GM23338 (cell line): ENCODE results near the gene SLC16A6. TPM values are rescaled to one million over a fixed set of nuclear protein-coding genes. Genes with fewer than 3 reads are reported as not detected.
"Not testable (repeated sequence)": the region's sequence is repeated elsewhere in the genome, so short reads cannot be mapped to it uniquely, and the experiment has no call there.

Experiments
- ATAC-seq: fragments of 200-7000 bp; cut with Tn5 transposase; 3 replicates; pipeline ENCODE4 v1.9.1; 2020
- DNase-seq: peaks from one replicate; pipeline ENCODE4 v3.0.0-alpha.2; 2015; ENCODE audit warnings: low spot score
- H2AFZ ChIP-seq: fragments of 200-600 bp; sonication (generic); 2 replicates; pipeline ENCODE4 v1.8.0; 2016; ENCODE audit warnings: antibody characterized with exemption, mild to moderate bottlenecking, moderate library complexity
- H3F3A ChIP-seq: fragments of 200-600 bp; sonication (generic); replicated peaks from 2 replicates; pipeline ENCODE4 v1.8.0; 2017; ENCODE audit warnings: antibody characterized with exemption, mixed run types, low read depth
- H3K27ac ChIP-seq: fragments of 200-600 bp; sonication (generic); 2 replicates; pipeline ENCODE4 v1.6.1; 2016; ENCODE audit warnings: low read depth
- H3K27me3 ChIP-seq: fragments of 200-600 bp; sonication (generic); 2 replicates; pipeline ENCODE4 v1.8.0; 2016; ENCODE audit warnings: mild to moderate bottlenecking, mixed run types, moderate library complexity; ENCODE audit not compliant: insufficient read depth
- H3K36me3 ChIP-seq: fragments of 200-600 bp; sonication (generic); 2 replicates; pipeline ENCODE4 v1.8.0; 2016; ENCODE audit warnings: mild to moderate bottlenecking; ENCODE audit not compliant: insufficient read depth
- H3K4me1 ChIP-seq: fragments of 200-600 bp; sonication (generic); 2 replicates; pipeline ENCODE4 v1.8.0; 2016; ENCODE audit warnings: mild to moderate bottlenecking, moderate library complexity; ENCODE audit not compliant: insufficient read depth
- H3K4me2 ChIP-seq: fragments of 200-600 bp; sonication (generic); 2 replicates; pipeline ENCODE4 v1.7.1; 2017; ENCODE audit warnings: mixed run types
- H3K4me3 ChIP-seq: fragments of 200-600 bp; sonication (generic); 2 replicates; pipeline ENCODE4 v1.6.1; 2016; ENCODE audit warnings: mixed run types
- H3K79me2 ChIP-seq: fragments of 200-600 bp; sonication (generic); replicated peaks from 2 replicates; pipeline ENCODE4 v1.8.0; 2017; ENCODE audit warnings: mild to moderate bottlenecking; ENCODE audit not compliant: insufficient read depth
- H3K9me2 ChIP-seq: fragments of 200-600 bp; sonication (generic); 2 replicates; pipeline ENCODE4 v1.8.0; 2017; ENCODE audit not compliant: insufficient read depth
- H4K20me1 ChIP-seq: fragments of 200-600 bp; sonication (generic); replicated peaks from 2 replicates; pipeline ENCODE4 v1.8.0; 2017; ENCODE audit warnings: mild to moderate bottlenecking; ENCODE audit not compliant: insufficient read depth
- H3K27ac Mint-ChIP-seq: 2 replicates; pipeline ENCODE4 v1.8.0; 2020; ENCODE audit warnings: inconsistent platforms, mild to moderate bottlenecking, moderate library complexity, mixed read lengths
- H3K27me3 Mint-ChIP-seq: 3 replicates; pipeline ENCODE4 v1.8.0; 2022; ENCODE audit warnings: low read depth, mild to moderate bottlenecking, moderate library complexity, mixed read lengths, inconsistent platforms; ENCODE audit not compliant: insufficient read depth, poor library complexity
- H3K36me3 Mint-ChIP-seq: 3 replicates; pipeline ENCODE4 v1.8.0; 2021; ENCODE audit warnings: low read depth, mild to moderate bottlenecking, inconsistent platforms, moderate library complexity, mixed read lengths
- H3K4me1 Mint-ChIP-seq: 3 replicates; pipeline ENCODE4 v1.8.0; 2020; ENCODE audit warnings: mild to moderate bottlenecking, inconsistent platforms, mixed read lengths
- H3K4me3 Mint-ChIP-seq: 3 replicates; pipeline ENCODE4 v1.8.0; 2021; ENCODE audit warnings: moderate library complexity, mild to moderate bottlenecking, inconsistent platforms, mixed read lengths
- H3K9me3 Mint-ChIP-seq: 3 replicates; pipeline ENCODE4 v1.8.0; 2020; ENCODE audit warnings: moderate library complexity, mild to moderate bottlenecking, inconsistent platforms, mixed read lengths
- polyA plus RNA-seq: library from polyadenylated mRNA; unstranded; fragments of >200 nt; fragmentation: Nextera tagmentation; extraction: Ambion mirVana; gene quantifications from 2 replicates; pipeline ENCODE4 v1.2.1, GENCODE V29; 2016
- total RNA-seq: library from RNA; depleted of rRNA; stranded (reverse); fragments of >200 nt; shearing (Covaris generic); gene quantifications from 2 replicates; pipeline ENCODE4 v1.2.3, GENCODE V29; 2014

Gene SLC16A6
- total and polyA plus RNA-seq, 2 experiments from 2014 or later, result not detected

GRCh38 chr17:68237369-68238163, 53.4 kb downstream of the SLC16A6 start:
- H3K36me3 Mint-ChIP-seq, H3K4me2 ChIP-seq, H2AFZ ChIP-seq, H3K36me3 ChIP-seq, H3K9me3 Mint-ChIP-seq, H3K27ac ChIP-seq, DNase-seq, ATAC-seq, H4K20me1 ChIP-seq, H3K4me3 Mint-ChIP-seq, H3K4me1 ChIP-seq, H3K27ac Mint-ChIP-seq, H3F3A ChIP-seq, H3K27me3 ChIP-seq, H3K27me3 Mint-ChIP-seq, H3K4me3 ChIP-seq, H3K9me2 ChIP-seq, H3K4me1 Mint-ChIP-seq, H3K79me2 ChIP-seq: not testable (repeated sequence)

GRCh38 chr17:68235336-68235791, 55.6 kb downstream of the SLC16A6 start:
- not testable (repeated sequence) for H3K4me3 ChIP-seq, H3K9me2 ChIP-seq, H3F3A ChIP-seq, H2AFZ ChIP-seq, H3K9me3 Mint-ChIP-seq, H3K27ac Mint-ChIP-seq, H3K4me1 Mint-ChIP-seq, DNase-seq, H3K27me3 Mint-ChIP-seq, H4K20me1 ChIP-seq, H3K36me3 ChIP-seq, ATAC-seq, H3K4me1 ChIP-seq, H3K27ac ChIP-seq, H3K4me2 ChIP-seq, H3K36me3 Mint-ChIP-seq, H3K27me3 ChIP-seq, H3K4me3 Mint-ChIP-seq, H3K79me2 ChIP-seq

GRCh38 chr17:68234726-68235335, 56.1 kb downstream of the SLC16A6 start:
- not testable (repeated sequence) for ATAC-seq, H3K9me2 ChIP-seq, H3K27me3 ChIP-seq, H3K36me3 ChIP-seq, H4K20me1 ChIP-seq, H3K4me1 ChIP-seq, H3K4me3 Mint-ChIP-seq, H3K4me1 Mint-ChIP-seq, H3K27me3 Mint-ChIP-seq, H3K4me2 ChIP-seq, H3K4me3 ChIP-seq, H3K9me3 Mint-ChIP-seq, H2AFZ ChIP-seq, H3K36me3 Mint-ChIP-seq, H3F3A ChIP-seq, DNase-seq, H3K79me2 ChIP-seq, H3K27ac Mint-ChIP-seq, H3K27ac ChIP-seq

GRCh38 chr17:68232741-68233140, 58.2 kb downstream of the SLC16A6 start:
- H3K9me3 Mint-ChIP-seq, result not testable (repeated sequence)

More at GRCh38 chr17:68232741-68233140, 58.2 kb downstream of the SLC16A6 start:
- H4K20me1 ChIP-seq, H3K27ac ChIP-seq, H2AFZ ChIP-seq, H3K27me3 ChIP-seq, H3K27me3 Mint-ChIP-seq, H3K4me3 ChIP-seq, H3K4me3 Mint-ChIP-seq, DNase-seq, H3K9me2 ChIP-seq, H3F3A ChIP-seq, H3K4me1 ChIP-seq, H3K36me3 ChIP-seq, H3K4me2 ChIP-seq, H3K79me2 ChIP-seq, H3K36me3 Mint-ChIP-seq, ATAC-seq, H3K27ac Mint-ChIP-seq, H3K4me1 Mint-ChIP-seq: not testable (repeated sequence)
